Measurements from ENCODE around the gene NRXN2.

Gene NRXN2

GRCh38 chr11:64649291-64649697, 73.7 kb downstream of the NRXN2 start:
- peak; percentile 29 for DNase-seq (ENCODE audit: low read depth)

GRCh38 chr11:64648551-64648950, 74.4 kb downstream of the NRXN2 start:
- no peak for DNase-seq (ENCODE audit: low read depth)

DNA sequence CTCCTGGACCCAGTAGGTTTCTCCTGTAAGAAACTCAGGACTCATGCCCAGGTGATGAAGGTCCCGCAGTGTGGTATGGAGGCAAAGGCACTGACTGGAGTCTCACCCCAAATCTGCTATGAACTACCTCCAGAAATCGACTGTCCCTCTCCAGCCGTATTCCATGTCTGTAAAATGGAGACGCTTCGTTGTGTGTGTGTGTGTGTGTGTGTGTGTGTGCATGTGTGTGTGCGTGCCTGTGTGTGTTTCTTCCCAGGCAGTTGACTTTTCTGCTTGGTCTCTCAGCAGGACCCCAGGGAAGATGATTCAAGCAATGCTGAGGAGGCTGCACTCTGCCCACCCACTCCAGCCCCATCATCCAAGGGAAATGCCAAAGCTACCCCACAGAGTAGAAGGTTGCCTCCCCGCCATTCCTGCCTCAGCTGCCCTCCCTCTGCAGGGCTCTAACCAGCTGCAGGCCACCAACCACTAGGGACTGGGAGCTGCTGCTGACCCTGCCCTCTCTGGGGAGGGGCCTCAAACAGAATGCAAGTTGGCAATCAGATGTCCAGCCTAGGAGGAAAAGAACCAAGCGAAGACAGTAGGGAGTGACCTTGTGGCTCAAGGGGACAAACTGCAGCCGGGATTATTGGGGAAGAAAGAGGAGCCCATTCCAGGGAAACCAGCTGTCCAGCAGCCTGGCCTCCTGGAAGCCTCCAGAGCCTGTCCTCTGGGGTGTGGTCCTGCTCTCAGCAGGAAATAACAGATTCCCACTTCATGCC, 75.8 kb downstream of the NRXN2 start:
- DNase-seq (ENCODE audit: low read depth), result no peak

- DNase-seq (ENCODE audit: low read depth), result no peak
These were observed 78.2 kb downstream of the NRXN2 start for GRCh38 chr11:64644647-64645275.

GRCh38 chr11:64643920-64644646, 78.9 kb downstream of the NRXN2 start:
- no peak for DNase-seq (ENCODE audit: low read depth)

GRCh38 chr11:64643256-64643881, 79.6 kb downstream of the NRXN2 start:
- DNase-seq (ENCODE audit: low read depth), result no peak

DNA sequence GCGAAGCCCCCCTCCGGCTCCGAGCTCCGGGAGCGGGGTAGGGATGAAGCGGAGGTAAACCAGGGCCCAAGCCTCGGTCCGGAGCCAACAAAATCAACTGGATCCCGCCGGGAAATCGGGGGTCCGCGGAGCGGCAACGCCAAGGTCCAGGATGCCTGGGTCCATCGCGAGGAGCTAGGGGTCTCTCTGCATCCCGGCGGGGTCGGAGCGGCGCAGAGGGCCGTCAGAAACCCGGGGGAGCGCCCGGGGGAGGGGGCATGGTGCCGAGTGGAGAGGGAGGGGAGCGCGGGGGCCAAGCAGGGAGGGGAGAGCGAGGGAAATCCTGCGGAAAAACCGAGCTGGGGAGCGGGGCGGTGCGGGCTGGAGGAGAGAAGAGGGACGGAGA, 80.1 kb downstream of the NRXN2 start:
- DNase-seq (ENCODE audit: low read depth), result no peak

DNA sequence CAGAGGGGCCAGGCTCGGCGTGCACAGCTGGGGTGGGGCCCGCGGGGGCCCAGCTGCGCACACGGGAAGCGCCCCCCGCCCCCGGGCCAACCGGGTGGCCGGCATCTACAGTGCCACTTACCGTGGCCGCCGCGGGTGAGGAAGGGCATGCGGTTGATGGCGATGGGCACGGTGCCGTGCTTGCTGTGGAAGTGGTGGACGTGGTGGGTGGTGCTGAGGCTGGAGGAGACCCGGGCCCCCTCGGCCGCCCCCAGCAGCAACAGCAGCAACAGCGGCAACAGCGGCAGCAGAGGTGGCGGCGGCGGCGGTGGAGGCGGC, 80.6 kb downstream of the NRXN2 start:
- no peak for DNase-seq (ENCODE audit: low read depth)

GRCh38 chr11:64641596-64642417, 81.2 kb downstream of the NRXN2 start:
- DNase-seq (ENCODE audit: low read depth), result no peak

GRCh38 chr11:64639885-64640284, 83.1 kb downstream of the NRXN2 start:
- DNase-seq (ENCODE audit: low read depth), result no peak

- DNase-seq (ENCODE audit: low read depth), result no peak
These were observed 84.2 kb downstream of the NRXN2 start for GRCh38 chr11:64638829-64639228.

DNA sequence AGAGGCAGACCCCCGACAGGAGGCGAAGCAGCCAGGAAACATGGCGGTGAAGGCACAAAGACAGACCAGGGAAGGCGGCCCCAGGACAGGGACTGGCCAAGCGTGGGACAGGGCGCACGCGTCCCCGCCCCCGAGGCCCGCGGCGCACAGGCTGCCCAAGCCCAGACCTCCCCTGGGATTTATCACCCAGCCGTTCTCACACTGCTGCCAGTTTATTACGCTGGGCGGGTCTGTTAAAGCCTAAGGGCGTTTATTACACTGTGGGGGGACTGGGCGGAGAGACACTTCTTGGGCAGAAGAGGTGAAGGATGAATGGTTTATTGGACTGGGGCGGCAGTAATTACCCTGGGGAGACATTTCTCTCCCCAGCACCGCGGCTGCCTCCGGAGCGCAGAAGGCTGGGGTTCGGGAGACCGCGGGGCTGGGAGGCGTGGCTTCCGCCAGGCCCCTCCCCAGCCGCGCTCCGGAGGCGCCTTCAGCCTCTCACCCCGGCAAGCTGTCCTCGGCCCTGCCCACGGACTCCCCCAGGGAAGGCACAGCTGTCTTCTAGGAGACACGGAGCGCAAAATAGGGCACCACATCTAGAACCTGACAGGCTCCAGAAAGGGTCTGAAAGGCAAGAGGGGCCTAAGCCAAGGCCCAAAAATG, 84.9 kb downstream of the NRXN2 start:
- no peak for DNase-seq (ENCODE audit: low read depth)

DNA sequence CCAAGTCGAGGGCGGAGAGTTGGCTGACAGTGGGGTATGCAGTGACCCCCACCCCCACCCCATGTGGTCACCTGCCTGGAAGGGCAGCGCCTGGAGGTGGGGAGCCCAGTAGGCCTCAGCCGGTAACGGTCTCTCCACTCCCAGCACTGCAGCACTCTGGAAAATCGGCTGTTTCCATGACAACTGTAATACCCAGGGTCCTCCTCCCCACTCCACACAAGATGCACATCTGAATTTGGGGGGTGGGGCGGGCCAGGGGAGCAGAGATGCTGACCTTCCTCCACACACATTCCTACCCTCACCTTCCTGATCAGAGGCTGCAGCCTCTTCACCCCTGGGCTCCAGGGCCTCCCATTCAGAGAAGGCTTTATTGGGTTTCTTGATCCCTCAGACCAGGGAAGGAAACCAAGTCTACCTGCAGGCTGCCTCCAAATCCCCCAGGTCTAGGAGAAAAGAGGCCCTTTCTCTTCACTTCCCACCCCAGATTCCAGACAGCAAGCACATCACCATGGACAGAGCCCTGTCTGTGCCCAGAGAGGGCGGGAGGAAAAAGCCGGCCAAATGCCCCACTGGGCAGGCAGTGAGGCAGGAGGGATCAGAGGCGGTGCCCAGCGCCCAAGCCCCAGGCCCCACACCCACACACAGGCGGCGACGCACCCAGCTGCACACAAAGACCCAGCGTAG, 85.5 kb downstream of the NRXN2 start:
- DNase-seq (ENCODE audit: low read depth), result no peak

DNA sequence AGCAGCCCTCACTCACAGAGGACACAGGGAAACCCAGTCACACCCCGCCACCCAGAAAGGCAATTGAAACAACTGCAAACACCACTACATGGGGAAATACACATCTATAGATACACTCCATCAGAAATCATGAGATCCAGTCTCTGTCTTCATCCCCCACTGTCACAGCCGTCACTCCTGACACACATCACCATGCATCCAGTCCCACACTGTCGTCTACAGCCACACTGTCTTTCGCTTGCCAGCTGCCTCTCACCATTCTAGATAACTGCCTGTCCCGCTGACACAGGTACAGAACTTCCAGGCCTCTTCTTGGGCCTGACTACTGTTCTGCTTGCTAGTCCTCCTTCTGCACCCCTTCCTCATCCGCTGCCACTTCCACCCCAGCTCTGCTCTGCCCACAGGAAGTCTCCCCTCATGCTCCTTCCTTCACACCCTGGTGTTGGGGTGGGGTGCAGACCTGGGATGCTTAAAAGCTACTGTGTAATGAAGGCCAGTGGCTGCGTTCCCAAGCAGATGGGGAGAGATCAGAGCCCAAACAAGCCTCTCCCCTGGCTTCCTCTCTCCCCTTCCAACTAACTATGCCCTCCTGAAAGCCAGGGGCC, 89.3 kb downstream of the NRXN2 start:
- no peak for DNase-seq (ENCODE audit: low read depth)

DNA sequence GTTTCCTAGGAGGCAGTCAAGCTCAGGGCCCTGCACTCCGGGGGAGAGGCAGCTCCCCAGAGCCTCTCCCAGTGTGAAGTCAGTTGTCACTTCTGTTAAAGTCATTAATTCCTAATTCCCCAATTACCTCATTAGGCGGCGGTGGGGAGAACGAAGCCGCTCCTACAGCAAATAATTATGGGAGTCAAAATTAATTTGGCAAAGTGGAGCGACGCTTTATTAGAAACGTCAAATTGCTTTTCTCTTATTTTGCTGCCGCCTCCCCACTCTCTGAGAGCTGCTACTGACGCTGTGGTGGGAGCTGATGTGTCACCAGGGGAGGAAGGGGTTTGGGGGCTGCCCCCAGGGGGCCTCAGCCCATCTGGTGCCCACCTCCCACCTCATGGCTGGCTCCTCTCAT, 90.3 kb downstream of the NRXN2 start:
- DNase-seq (ENCODE audit: low read depth), result no peak

GRCh38 chr11:64632237-64632636, 90.8 kb downstream of the NRXN2 start:
- DNase-seq (ENCODE audit: low read depth), result no peak

GRCh38 chr11:64631675-64632074, 91.3 kb downstream of the NRXN2 start:
- no peak for DNase-seq (ENCODE audit: low read depth)

- DNase-seq (ENCODE audit: low read depth), result no peak
These were observed 93.0 kb downstream of the NRXN2 start for GRCh38 chr11:64629796-64630562.

- DNase-seq (ENCODE audit: low read depth), result no peak
These were observed 93.9 kb downstream of the NRXN2 start for GRCh38 chr11:64629103-64629502.

DNA sequence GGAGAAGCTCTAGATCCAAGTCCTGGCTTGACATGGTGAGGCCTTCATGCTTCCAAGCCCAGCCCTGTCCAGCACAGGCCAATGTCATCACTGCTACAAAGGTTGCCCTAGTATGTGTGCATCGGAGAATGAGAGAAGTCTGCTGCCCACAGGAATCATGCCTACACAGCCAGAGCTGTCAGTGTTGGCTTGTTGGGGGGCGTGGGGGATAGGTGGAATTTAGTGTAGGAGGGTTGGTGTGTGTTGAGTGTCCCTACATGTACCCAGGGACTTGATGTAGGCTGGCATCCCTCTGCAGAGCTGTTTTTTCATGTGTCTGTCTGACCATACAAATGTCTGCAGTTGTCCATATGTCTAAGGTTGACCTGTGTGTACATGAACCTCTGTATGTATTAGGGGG, 94.4 kb downstream of the NRXN2 start:
- no peak for DNase-seq (ENCODE audit: low read depth)
